HUDEP-2 (cell line): ENCODE results near the gene TUBGCP2.

ENCODE experiments used
- DNase-seq, 76 experiments: peaks; one replicate each; lab custom pipeline; 2025; ENCODE audit not compliant: unreplicated experiment in 76 of 76; lab: John Stamatoyannopoulos, UW

The TUBGCP2 gene, protein sequence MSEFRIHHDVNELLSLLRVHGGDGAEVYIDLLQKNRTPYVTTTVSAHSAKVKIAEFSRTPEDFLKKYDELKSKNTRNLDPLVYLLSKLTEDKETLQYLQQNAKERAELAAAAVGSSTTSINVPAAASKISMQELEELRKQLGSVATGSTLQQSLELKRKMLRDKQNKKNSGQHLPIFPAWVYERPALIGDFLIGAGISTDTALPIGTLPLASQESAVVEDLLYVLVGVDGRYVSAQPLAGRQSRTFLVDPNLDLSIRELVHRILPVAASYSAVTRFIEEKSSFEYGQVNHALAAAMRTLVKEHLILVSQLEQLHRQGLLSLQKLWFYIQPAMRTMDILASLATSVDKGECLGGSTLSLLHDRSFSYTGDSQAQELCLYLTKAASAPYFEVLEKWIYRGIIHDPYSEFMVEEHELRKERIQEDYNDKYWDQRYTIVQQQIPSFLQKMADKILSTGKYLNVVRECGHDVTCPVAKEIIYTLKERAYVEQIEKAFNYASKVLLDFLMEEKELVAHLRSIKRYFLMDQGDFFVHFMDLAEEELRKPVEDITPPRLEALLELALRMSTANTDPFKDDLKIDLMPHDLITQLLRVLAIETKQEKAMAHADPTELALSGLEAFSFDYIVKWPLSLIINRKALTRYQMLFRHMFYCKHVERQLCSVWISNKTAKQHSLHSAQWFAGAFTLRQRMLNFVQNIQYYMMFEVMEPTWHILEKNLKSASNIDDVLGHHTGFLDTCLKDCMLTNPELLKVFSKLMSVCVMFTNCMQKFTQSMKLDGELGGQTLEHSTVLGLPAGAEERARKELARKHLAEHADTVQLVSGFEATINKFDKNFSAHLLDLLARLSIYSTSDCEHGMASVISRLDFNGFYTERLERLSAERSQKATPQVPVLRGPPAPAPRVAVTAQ

DNA sequence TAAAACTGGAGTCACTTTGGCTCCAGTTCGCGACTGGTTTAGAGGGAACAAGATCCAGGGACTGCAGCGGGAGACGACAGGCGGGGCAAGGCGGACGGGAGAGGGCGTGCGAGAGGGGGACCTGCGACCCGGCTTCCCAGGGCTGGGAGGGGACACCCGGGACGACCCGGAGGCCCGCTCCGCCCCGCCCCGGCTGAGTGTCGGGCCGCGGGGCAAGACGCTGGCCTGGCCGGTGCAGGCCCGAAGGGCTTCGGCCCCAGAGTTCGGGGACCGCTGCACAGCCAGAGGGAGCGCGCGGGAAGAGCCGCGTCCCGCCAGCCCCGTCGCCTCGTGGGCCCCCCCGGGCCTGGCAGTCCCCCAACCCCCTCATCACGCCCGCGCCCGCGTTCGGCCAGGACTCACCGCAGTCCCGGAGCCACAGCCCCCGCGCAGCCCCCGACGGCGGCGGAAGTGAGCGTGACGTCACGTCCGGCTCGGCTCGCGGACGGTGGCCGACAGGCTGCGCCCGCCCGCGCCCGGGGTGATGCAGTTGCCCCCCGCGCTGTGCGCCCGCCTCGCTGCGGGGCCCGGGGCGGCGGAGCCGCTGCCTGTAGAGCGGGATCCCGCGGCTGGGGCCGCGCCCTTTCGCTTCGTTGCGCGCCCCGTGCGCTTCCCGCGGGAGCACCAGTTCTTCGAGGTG is at the start of gene TUBGCP2, which contains the start of gene ZNF511:
TUBGCP2 (minus strand) TSS at position 452 of the 679 bp plus-strand sequence. CDS start 5,931 bp downstream, outside the sequence.
ZNF511 (plus strand) TSS at position 494 of the 679 bp plus-strand sequence; CDS start at position 524, 30 bp downstream.
- peak in 74 of 76 experiments; percentile 13 to 94 (median 77) for DNase-seq

DNA sequence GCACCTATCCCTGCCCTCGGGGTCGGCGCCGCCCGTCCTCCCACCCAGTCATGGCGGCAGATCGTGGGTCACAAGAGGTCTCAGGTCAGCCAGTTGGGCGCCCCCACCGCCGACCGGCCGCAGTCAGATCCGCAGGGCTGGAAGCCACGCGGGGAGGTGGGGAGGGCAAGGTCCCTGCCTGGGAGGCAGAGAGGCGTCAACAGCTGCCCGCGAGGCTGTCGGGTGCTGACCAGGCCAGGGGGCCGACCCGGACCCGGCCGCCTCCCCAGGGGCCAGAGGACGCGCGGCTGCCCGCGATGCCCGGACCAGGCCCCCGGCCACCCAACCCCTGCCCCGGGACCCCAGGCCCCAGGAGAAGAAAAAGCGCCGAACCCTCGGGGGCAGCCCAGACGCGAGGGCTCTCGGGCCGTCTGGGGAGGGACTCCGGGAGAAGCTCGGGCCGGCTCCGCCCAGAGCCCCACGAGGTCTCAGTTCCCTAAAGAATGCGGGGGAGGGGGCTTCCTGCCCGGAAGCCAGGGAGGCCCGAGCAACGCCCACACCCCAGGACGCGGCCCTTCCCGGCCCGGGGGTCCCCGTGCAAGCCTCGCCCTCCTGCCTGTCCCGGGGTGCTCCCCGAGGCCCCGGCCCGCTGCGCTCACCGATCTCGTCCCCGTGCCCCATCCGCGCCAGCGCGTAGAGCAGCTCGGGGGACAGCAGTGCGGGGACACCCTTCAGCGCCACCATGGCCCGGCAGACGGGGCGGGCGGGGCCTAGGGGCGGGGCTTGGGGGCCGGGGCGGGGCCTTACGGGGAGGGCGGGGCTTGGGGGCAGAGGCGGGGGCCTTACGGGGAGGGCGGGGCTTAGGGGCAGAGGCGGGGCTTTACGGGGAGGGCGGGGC is 48.9 kb upstream of the TUBGCP2 start, which contains the start of gene FUOM:
FUOM (minus strand) TSS at position 735 of the 877 bp plus-strand sequence; CDS start at position 723, 12 bp downstream.
- peak in 61 of 76 experiments; percentile 6 to 82 (median 57) for DNase-seq

DNA sequence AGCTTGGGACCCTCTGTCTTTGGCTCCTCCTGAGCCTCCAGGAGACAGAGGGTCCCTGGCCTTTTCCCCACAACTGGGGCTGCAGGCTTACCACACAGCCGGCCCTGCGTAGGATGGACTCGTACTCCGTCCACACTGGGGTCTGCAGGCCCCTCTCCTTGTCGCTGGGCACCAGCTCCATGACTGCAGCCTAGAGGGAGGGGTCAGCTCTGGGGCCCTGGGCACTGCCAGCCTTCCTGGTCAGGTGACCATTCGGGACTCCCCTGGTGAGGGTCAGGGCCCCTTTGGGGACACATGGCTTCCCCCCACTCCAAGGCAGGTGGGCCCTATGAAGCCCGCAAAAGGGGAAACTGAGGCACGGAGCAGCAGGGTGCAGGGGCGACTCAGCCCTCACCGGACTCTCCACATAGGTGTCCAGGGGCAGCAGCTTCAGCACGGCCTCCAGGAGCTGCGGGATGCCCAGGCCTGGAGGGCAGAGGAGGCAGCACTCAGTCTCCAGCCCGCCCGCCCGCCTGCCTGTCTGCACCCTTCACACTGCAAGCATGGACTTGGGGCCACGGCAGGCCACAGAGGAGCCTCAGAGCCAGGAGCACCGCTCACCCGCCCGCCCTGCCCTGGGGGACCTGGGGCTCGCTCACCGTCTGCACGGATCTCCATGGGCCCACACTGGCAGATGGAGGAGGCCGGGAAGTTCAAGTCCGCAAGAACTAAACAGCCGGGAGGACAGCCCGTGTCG is 48.0 kb upstream of the TUBGCP2 start:
- DNase-seq: peak in 1 of 76 experiments; percentile 43

DNA sequence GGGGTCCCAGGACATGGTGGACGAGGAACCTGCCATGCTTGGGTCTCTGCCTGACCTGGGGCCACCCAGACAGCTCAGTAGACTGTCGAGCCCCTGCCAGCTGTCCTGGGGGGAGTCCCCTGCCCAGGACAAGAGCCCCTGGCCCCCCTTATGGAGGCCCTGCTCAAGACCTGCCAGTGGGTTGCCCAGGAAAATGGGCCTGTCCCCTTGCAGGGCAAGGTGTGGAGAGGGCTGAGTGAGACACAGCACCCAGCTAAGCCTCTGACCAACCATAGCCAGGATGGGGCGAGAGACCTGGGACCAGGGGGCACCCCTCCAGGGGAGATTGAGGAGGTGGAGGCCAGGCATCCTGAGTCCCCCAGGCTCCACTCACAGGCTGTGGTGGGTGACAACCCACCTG is 47.3 kb upstream of the TUBGCP2 start:
- DNase-seq: no peak

DNA sequence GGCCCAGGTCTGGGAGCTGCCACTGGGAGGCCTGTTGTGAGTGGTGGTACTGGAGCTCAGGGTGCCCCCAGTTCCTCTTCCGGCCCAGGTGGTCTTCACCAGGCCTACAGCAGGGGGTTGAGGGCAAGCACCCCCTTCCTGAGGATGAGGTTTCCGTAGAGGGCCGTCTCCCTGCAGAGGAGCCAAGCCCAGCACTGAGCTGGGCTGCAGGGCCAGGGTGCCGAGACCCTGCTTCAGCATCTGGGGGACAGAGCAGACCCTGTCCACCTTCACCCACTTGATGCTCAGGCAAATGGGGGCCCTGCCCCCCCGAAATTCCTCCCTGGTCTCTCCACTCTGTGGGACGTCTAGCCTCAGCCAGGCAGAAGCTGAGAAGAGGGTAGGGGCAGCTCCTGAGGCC is 46.6 kb upstream of the TUBGCP2 start:
- no peak for DNase-seq

DNA sequence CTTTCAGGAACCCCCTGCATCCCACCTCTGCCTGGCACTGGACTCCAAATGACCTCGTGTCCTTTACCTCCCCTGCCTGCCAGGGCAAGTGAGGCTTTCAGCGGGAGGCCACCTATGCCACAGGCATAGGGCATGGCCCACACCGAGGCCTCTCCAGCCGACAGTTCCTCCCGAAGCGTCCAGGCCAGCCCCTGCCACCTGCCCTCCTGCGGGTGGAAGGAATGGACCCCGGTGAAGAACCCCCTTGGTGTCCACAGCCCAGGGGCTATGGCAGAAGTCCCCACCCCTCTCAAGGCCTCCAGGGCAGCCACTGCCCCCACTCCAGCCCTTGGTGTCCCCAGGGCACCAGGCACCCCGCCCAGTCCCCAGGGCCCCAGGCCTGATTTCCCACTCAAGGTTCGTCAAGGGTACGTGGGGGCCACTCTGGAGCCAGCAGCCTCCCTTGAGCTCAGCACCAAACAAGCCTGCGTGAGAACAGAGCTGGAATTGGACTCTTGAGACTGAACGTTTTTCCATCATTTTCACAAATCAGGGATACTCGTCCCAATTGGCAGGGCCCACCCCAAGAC is 46.1 kb upstream of the TUBGCP2 start:
- DNase-seq: no peak

DNA sequence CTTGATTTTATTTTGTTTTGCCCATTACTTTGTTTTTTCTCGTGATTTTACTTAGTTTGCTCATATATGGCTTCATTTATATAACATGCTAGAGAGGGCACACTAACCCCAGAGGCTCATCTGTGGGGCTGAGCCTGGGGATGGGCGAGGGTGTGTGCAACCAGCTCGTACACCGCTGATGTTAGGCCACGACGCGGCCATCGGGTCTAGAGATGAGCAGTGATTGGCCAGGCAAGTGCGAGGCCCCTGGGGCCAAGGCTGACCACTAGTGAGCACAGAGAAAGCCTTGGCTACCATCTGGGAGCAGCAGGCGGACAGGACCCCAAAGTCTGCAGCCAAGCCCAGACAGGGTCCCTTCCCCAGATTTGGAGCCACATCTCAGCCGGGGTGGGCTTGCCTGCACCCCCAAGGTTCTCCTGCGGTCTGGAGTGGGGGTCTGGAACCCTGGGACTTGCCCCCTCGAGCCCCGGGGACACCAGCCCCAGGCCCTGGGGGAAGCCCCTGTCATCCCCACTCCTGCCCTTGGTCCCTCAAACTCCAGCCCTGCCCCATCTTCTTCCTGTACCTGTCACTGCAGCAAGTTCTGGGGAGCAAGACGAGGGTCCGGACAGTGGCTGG is 45.4 kb upstream of the TUBGCP2 start:
- no peak for DNase-seq

DNA sequence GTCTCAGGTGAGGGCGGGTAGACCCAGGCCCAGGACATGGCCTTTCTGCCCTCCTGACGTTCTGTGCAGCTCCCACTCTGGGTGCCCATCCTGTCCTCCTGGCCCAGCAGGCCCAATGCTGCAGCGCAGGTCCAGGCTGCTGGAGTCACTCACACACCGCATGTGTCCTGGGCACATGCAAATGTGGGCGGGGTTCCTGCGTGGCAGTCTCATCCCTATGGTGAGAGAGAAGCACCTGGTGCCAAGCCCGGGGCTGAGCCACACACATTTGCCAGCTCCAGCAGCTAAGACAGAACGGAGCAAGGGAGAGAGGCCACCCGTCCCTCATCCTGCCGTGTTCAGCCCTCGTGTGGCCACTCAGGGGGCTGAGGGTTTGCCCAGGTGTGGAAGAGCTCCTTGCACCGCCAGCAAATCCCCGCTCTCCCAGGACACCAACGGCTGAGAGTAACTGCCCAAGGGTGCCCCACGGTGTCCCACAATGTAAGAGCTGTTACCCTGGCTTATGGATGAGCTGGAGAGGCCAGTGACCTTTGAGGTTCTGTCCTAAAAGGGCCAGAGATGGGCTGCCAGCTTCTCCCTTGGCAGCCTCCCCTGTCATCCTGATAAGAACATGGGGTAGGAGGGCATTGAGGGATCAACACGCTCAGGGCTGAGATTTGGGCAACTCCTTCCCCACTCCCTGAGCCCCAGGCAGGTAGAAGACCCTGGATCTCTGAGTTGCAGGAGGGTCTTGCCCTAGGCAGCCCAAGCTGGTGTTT is 44.7 kb upstream of the TUBGCP2 start:
- DNase-seq: no peak

DNA sequence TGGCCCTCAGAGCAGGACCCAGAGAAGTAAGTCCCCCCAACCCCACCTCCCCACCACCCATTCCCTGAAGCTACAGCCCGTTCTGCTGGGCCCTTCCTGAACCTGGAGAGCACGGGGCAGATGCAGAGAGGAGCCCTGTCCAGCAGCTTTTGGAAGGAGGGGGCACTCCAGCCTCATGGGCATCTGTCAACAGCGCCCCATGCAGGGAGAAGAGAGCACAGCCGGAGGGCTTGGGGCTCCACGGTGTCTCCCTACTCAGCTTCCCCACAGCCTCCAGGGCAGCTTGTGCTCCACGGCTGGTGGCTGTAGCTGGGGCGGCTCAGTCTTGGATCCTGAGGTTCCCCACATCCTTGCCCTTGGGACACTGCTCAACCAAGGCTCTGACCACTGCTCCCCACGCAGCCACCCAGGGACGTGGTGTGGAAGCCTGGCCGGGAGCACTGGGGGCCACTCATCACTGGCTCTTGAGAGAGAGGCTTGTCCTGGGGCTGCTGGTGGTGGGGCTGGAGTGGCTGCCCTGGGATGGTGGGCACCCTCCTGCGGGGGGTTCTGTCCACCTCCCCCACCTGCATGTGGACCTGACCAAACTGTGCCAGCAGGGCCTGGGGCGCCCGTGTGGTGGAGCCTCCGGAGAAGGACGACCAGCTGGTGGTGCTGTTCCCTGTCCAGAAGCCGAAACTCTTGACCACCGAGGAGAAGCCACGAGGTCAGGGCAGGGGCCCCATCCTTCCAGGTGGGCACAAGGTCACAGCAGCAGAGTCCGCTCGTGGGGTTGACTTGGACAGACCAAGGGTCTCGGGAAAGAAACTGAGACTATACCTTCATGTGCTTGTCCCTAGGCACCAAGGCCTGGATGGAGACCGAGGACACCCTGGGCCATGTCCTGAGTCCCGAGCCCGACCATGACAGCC is 43.0 kb upstream of the TUBGCP2 start:
- peak in 3 of 76 experiments; percentile 10 to 20 (median 10) for DNase-seq

DNA sequence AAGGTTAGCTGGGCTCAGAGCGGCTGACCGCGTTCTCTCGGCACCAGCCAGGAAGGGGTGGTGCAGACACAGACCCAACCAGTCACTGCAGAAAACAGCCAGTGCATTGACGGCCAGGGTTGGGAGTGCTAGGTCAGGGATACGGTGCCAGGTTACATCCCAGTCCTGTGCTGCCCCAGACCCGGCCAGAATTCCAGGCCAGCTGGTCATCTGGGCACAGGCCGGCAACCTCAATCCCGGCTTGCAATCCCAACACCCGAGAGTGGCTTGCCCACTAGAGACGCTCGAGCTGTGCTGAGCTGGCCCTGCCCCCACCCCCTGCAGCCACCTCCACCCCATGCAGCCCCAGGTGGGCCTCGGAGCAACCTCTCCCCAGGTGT is 42.3 kb upstream of the TUBGCP2 start:
- no peak for DNase-seq

DNA sequence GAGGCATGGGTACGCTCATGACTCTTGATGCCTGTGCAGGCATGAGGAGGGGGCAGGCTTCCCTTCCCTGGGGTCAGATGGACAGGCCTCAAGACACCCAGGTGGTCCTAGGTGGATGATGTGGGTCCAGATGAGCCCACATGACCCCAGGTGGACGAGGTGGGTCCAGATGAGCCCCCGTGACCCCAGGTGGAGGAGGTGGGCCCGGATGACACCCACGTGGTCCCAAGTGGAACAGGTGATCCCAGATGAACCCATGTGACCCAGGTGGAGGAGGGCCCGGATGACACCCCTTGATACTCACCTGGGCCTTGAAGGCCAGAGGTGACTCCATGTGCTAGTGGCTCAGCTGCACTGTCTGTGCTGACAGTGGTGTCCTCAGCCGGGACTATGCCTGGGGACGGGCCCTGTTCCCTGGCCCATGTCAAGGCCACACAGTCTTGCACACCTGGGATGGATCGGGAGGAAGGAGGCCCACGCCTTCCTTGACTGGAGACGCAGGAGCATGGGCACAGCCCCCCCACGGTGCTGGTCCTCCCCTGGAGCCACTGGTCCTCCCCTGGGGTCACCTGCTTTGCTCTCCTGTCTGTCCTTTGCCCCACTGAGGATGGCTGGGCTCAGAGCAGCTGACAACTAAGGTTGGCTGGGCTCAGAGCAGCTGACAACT is 41.7 kb upstream of the TUBGCP2 start:
- no peak for DNase-seq

DNA sequence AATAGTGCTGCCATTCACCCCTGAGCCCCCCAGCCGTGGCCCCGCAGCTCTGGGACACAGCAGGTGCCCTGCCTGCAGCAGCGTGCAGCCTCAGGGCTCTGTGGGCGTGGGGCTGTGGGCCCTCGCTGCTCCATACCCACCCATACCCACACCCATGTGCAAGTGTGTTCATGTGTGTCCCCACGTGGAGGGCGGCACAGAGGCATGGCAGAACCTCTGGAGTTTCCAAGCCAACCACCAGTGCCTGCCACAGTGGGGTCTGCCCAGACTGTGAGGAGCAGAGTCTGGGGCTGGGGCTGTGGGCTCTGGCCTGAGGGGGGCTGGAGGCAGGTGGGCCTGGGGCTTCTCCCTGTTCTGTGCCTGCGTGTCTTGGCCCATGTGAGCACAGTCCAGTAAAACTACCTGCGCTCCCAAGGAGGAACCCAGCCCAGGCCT is 40.9 kb upstream of the TUBGCP2 start:
- DNase-seq: no peak

DNA sequence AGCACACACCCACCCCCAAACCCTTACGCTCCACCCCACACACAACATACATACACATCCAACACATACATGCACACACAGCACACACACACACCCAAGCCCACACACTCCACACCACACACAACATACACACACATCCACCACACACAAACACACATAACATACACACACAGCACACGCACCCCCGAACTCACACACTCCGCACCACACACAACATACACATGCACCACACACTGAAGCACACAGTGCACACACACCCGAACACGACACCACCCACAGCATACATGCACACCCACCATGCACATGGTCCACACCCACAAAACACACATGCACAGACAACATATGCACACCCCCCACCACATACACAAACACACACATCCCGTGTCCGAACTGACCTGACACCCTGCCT is 40.5 kb upstream of the TUBGCP2 start:
- DNase-seq: no peak

DNA sequence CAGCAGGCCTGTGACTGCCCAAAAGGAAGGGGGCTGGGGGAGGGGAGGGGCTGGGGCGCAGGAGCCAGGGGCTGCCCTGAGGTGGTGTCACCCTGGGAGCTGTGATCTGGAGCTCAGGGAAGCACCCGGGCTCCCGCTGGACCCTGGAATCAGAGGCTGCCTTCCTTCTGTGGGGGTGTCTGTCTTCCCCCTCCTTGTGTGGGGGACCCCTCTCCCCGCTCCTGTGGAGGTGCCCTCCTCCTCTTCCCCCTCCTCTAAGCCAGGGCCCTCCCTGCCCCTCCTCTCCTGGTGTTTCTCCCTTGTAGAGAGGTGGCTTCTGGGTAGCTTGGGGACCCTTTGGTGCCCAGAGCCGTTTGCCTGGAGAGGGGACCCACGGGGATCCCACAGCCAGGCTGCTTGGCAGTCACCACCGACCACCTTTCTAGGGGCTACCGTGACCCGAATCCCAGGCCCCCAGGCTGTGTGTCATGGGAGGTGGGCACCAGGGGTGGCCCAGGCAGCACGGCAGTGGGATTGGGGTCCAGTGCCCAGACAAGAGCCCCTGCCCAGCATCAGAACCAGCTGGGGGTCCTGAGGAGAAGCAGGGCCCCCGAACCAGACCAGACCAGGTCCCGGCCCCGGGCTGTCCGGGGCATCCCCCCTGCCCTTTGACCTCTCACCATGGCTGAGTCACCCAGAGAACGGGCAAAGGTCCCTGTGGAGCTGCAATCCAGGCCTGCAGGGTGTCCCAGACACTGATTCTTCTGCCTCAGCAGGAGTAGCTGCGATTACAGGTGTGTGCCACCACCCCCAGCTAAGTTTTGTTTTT is 39.2 kb upstream of the TUBGCP2 start:
- no peak for DNase-seq

DNA sequence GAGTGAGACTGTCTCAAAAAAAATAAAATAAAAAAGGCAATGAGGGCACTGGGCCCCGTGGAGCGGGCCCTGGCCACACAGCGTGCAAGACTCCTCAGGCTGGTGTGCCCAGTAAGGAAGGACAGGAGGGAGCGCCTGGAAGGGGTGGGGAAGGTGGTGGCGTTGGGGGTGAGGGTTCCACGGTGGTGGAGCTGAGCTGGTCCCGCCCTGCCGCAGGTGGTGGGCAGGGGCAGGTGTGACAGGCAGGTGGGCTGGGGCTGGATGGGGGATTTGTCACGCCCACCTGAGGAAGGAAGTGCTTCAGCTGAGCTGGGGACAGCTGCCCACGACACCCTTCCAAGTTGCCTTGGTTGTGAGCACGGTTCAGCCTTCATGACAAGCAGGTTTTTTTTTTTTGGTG is 37.7 kb upstream of the TUBGCP2 start:
- DNase-seq: no peak
